ENCODE data around the gene PRPF4.

Gene PRPF4

GRCh38 chr9:113302792-113303418, 27.4 kb downstream of the PRPF4 start, which contains the start of gene RNF183:
RNF183 (minus strand) TSS chr9:113303376; CDS start chr9:113298184, 5,192 bp downstream.
- TF ChIP-seq, protein P1, sequence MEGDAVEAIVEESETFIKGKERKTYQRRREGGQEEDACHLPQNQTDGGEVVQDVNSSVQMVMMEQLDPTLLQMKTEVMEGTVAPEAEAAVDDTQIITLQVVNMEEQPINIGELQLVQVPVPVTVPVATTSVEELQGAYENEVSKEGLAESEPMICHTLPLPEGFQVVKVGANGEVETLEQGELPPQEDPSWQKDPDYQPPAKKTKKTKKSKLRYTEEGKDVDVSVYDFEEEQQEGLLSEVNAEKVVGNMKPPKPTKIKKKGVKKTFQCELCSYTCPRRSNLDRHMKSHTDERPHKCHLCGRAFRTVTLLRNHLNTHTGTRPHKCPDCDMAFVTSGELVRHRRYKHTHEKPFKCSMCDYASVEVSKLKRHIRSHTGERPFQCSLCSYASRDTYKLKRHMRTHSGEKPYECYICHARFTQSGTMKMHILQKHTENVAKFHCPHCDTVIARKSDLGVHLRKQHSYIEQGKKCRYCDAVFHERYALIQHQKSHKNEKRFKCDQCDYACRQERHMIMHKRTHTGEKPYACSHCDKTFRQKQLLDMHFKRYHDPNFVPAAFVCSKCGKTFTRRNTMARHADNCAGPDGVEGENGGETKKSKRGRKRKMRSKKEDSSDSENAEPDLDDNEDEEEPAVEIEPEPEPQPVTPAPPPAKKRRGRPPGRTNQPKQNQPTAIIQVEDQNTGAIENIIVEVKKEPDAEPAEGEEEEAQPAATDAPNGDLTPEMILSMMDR (IDR thresholded peaks at IDR 0.05) = no peak
- no peak within 1 kb of the TSS for H3K27ac ChIP-seq

GRCh38 chr9:113306566-113306965, 31.1 kb downstream of the PRPF4 start:
- no peak overlapping the region for H3K27ac ChIP-seq
- TF ChIP-seq, protein P1 (IDR thresholded peaks at IDR 0.05) = no peak
- TF ChIP-seq ZFX (IDR thresholded peaks at IDR 0.05; ENCODE audit: borderline replicate concordance) = no peak

- H3K27ac ChIP-seq = no peak overlapping the region
- TF ChIP-seq ZFX (IDR thresholded peaks at IDR 0.05; ENCODE audit: borderline replicate concordance) = no peak
- TF ChIP-seq, protein P1 (IDR thresholded peaks at IDR 0.05) = no peak
Observed at GRCh38 chr9:113307396-113307975, 32.0 kb downstream of the PRPF4 start.

DNA sequence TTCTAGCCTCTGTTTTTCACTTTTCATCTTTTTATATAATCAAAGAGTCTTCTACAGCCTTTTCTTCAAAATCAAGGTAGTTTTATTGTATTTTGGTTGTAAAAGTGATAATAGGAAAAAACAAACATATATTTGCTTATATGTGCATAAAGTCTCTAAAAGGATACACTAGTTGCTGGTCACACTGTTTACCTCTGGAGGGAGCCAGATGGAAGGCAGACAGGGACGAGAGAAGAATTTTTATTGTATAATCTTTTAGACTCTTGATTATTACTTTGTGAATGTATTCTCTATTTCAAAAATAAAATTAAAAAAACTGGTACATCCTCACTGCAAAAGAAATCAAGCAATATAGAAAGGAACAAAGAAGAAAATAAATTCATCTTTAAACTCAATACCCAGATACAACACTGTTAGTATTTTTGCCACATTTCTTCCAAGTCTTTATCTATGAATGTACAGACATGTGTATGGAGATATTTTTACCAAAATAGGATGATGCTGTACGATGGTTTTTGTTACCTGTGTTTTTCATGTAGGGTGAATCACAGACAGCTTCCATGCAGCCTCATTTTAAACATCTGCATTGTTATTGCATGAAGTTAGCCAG, 33.9 kb downstream of the PRPF4 start:
- TF ChIP-seq ZFX (IDR thresholded peaks at IDR 0.05; ENCODE audit: borderline replicate concordance) = no peak
- TF ChIP-seq, protein P1 (IDR thresholded peaks at IDR 0.05) = peak; percentile 85
- no peak overlapping the region for H3K27ac ChIP-seq

DNA sequence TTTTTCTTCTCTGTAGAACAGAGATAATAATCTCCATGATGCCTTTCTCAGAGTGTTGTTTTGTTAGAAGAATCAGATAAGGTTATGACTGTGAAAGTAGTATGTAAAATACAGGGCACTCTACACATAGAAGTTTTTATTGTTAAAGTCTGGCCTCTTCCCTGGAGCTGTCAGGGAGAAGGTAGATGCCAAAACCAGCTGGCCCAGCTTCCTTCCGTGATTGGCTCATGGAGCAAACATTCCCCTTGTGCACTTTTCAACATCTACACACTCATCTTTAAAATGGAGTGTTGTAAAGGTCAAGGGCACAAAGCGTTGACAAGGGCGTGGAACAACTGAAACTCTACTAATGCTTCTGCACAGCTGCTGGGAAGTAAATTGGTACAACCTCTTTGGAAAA, 35.1 kb downstream of the PRPF4 start:
- H3K27ac ChIP-seq = no peak overlapping the region
- TF ChIP-seq, protein P1 (IDR thresholded peaks at IDR 0.05) = no peak
- no peak for TF ChIP-seq ZFX (IDR thresholded peaks at IDR 0.05; ENCODE audit: borderline replicate concordance)

GRCh38 chr9:113311961-113312360, 36.5 kb downstream of the PRPF4 start:
- TF ChIP-seq, protein P1 (IDR thresholded peaks at IDR 0.05) = no peak
- TF ChIP-seq ZFX (IDR thresholded peaks at IDR 0.05; ENCODE audit: borderline replicate concordance) = no peak
- no peak overlapping the region for H3K27ac ChIP-seq

- no peak overlapping the region for H3K27ac ChIP-seq
- TF ChIP-seq, protein P1 (IDR thresholded peaks at IDR 0.05) = no peak
- no peak for TF ChIP-seq ZFX (IDR thresholded peaks at IDR 0.05; ENCODE audit: borderline replicate concordance)
Observed at GRCh38 chr9:113313261-113313660, 37.8 kb downstream of the PRPF4 start.
